Astrocyte of the cerebellum (primary cell): Measurements from ENCODE around the gene STYXL1.

Source experiments
- DNase-seq: peaks from one replicate; pipeline ENCODE4 v3.0.0-alpha.2; 2011; ENCODE audit warnings: low read depth
- H3K4me3 ChIP-seq: 2 replicates; pipeline ENCODE4 v1.5.1; 2011; ENCODE audit warnings: mild to moderate bottlenecking, low read depth, low read length, moderate library complexity
- in situ Hi-C: cut with HindIII; loops from 2 replicates; pipeline ENCODE4 v1.10.0; 2017; ENCODE audit warnings: low sequenced_read_pairs
- TF ChIP-seq, protein P1 (sequence below): IDR thresholded peaks from 2 replicates; pipeline ENCODE4 v1.5.1; 2012; ENCODE audit warnings: low read length, low read depth, moderate library complexity, mild to moderate bottlenecking; ENCODE audit errors: missing control alignments

The STYXL1 gene

DNA sequence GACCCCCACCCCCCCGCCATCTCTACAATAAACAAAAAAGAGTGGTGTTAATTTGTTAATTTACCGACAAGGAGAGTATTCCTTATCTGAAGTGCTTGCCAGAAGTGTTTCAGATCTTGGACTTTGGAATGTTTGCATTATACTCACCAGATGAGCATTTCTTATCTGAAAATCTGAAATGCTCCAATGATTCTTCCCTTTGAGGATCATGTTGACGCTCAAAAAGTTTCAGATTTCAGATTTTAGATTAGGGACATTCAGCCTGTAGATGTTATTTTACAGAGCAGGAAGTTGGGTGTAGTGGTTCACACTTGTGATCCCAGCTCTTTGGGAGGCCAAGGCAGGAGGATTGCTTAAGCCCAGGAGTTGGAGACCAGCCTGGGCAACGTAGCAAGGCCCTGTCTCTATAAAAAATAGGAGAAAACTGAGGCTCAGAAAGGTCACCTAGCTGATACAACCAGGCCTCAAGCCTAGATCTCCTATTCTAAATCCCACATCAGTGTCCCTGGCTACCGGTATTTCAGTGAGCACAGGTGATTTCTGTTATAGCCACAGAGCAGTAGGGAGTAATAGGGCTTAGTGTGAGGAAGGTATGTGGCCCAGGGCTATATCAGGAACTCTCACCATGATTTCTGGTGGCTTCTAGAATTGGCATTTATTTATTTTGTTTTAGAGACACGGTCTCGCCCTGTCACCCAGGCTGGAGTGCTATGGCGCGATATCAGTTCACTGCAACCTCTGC is 88.8 kb downstream of the STYXL1 start:
- TF ChIP-seq, protein P1, sequence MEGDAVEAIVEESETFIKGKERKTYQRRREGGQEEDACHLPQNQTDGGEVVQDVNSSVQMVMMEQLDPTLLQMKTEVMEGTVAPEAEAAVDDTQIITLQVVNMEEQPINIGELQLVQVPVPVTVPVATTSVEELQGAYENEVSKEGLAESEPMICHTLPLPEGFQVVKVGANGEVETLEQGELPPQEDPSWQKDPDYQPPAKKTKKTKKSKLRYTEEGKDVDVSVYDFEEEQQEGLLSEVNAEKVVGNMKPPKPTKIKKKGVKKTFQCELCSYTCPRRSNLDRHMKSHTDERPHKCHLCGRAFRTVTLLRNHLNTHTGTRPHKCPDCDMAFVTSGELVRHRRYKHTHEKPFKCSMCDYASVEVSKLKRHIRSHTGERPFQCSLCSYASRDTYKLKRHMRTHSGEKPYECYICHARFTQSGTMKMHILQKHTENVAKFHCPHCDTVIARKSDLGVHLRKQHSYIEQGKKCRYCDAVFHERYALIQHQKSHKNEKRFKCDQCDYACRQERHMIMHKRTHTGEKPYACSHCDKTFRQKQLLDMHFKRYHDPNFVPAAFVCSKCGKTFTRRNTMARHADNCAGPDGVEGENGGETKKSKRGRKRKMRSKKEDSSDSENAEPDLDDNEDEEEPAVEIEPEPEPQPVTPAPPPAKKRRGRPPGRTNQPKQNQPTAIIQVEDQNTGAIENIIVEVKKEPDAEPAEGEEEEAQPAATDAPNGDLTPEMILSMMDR, result no peak
- no peak overlapping the region for H3K4me3 ChIP-seq
- in situ Hi-C loops, result no loop called here
- no peak for DNase-seq

DNA sequence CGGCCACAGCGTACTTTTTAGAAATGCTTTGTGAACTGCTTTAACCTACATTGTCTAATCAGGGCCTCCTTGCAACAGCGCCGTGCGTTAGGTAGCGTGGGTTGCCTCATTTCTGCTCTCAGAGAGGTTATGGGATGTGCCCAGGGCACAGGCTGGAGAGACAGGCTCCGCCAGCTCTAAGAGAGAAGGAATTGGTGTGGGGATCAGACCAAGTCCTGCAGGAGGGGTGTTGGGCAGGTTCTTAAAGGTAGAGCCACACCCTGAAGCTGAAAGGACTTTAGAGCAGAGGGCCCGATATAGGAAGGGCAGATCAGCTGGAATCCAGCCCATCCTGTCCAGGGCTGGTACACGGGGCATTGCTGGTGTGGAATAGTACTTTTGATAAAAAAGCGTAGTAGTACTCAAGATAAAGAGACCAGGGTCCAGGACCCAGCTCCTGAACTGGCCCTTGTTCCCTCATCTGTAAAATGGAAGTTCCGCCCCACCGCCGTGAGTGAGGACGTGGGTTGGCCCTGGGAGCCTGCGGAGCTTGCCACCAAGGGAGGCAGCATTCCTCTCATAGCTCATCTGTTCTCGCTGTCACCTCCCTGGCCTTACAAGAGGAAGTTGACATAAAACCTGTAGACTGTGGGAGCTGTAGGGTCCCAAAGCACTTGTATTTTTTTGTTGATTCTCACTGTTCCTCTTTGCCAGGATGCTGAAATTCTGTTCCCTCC is 90.6 kb downstream of the STYXL1 start:
- TF ChIP-seq, protein P1, result no peak
- H3K4me3 ChIP-seq, result no peak overlapping the region
- in situ Hi-C loops, result no loop called here
- no peak for DNase-seq

DNA sequence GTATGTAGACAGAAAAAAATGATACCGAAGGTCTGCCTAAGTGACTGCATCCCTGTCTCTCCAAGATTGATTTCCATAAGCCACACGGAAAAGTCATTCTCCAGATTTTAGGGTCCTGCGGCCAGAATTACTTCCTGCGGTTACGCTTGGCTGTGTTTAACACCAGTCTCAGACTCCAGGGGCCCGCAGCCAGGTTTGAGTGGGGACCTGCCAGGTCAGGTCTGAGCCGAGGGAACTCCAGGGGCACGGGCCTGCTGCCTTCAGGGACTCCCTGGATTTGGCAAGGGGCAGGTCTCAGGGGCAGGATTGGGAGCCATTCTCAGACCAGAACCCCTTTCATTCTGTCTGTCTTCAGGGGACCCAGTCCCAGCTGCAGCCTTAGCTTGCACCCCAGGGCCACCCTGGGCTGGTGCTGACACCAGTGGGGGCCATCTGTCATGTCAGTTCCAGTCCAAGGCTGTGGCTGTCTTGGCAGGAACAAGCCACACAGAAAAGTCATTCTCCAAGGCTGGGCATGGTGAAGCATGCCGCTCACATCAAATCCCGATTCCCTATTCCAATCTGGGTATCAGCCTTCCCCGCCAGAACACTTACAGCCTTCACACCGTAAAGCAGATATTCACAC is 92.4 kb downstream of the STYXL1 start:
- in situ Hi-C loops, result no loop called here
- H3K4me3 ChIP-seq, result no peak overlapping the region
- TF ChIP-seq, protein P1, result no peak
- no peak for DNase-seq

DNA sequence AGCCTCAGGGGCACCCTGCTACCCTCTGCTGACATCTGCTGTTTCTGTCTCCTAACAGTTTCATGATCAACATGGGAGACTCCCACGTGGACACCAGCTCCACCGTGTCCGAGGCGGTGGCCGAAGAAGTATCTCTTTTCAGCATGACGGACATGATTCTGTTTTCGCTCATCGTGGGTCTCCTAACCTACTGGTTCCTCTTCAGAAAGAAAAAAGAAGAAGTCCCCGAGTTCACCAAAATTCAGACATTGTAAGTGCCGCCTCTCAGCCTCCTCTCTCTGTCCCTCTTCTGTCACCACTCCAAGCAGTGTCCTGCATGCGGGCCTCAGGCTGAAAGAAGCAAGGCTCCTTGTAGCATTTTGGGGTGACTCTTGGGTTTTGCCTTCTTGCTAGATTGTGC is 93.9 kb downstream of the STYXL1 start:
- DNase-seq, result no peak
- no peak overlapping the region for H3K4me3 ChIP-seq
- in situ Hi-C loops, result no loop called here
- TF ChIP-seq, protein P1, result no peak

DNA sequence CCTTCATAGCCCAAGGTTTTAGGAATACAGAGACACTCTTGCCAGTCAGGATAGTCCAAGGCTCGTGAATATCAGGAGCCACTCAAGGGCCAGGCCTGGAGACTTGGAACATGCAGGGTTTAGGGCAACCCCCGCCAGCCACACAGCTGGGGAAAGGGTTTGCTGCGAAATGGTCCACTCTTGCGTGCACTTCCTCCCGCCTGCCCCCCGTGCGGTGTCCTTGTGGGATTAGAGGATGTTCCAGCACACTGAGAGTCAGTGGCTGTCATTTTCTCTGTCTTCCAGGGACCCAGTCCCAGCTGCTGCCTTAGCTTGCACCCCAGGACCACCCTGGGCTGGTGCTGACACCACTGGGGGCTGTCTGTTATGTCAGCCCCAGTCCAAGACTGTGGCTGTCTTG is 94.4 kb downstream of the STYXL1 start:
- no peak for DNase-seq
- in situ Hi-C loops, result no loop called here
- H3K4me3 ChIP-seq, result no peak overlapping the region
- TF ChIP-seq, protein P1, result no peak

DNA sequence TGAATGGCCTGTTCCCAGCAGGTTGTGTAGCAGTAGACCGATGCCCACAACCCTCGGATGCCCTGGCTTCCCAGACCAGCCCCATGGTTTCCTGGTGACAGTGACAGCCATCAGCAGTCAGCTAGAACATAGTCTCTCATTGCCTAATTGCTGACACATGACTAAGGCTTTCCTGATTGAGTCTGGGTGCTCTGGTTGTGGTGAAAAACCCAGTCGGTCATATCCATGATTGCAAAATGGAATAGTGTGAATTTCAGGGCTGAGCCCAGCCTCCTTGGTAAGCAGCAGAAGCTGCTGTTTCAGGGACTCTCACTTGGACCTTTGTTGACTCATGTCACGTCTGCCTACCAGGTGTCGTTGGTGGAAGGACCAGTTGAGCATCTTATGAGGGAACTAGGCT is 96.3 kb downstream of the STYXL1 start:
- in situ Hi-C loops, result no loop called here
- no peak overlapping the region for H3K4me3 ChIP-seq
- no peak for DNase-seq
- TF ChIP-seq, protein P1, result no peak
